Liver (tissue), 9 donors: ENCODE measurements around the gene RNH1. TPM values are rescaled to one million over a fixed set of nuclear protein-coding genes. Genes with fewer than 3 reads are reported as not detected.

Source experiments
- DNase-seq: peaks from one replicate; pipeline ENCODE4 v3.0.0-alpha.2; 2017; ENCODE audit warnings: low spot score
- H3K27ac ChIP-seq, 2 donors: one replicate each; pipeline ENCODE4 v1.7.0; 2013; ENCODE audit warnings: inconsistent platforms in 2 of 2, low read length in 2 of 2, control low read depth in 1 of 2, low read depth in 1 of 2, mild to moderate bottlenecking in 1 of 2
- H3K27me3 ChIP-seq, 4 donors: one replicate each; pipeline versions ENCODE4 v1.6.1 to v1.7.0; 2013; ENCODE audit warnings: low read length in 3 of 4, inconsistent platforms in 1 of 4, mild to moderate bottlenecking in 1 of 4, moderate library complexity in 1 of 4; ENCODE audit not compliant: control insufficient read depth in 4 of 4, insufficient read depth in 4 of 4
- H3K36me3 ChIP-seq, 4 donors: one replicate each; pipeline versions ENCODE4 v1.6.1 to v1.7.0; 2013; ENCODE audit warnings: low read length in 3 of 4, mild to moderate bottlenecking in 3 of 4, low read depth in 1 of 4, moderate library complexity in 1 of 4; ENCODE audit not compliant: control insufficient read depth in 4 of 4, insufficient read depth in 3 of 4
- H3K4me1 ChIP-seq, 4 donors: one replicate each; pipeline versions ENCODE4 v1.6.1 to v1.7.0; 2013; ENCODE audit warnings: low read length in 3 of 4, mild to moderate bottlenecking in 3 of 4, moderate library complexity in 1 of 4; ENCODE audit not compliant: control insufficient read depth in 4 of 4, insufficient read depth in 4 of 4
- H3K4me3 ChIP-seq, 3 donors: one replicate each; pipeline versions ENCODE4 v1.6.1 to v1.7.0; 2013; ENCODE audit warnings: low read length in 3 of 3, control low read depth in 1 of 3, low read depth in 1 of 3, mild to moderate bottlenecking in 1 of 3
- H3K9ac ChIP-seq, 2 donors: one replicate each; pipeline ENCODE4 v1.7.0; 2013; ENCODE audit warnings: low read length in 2 of 2, mild to moderate bottlenecking in 2 of 2, moderate library complexity in 2 of 2, control low read depth in 1 of 2, low read depth in 1 of 2
- H3K9me3 ChIP-seq, 4 donors: one replicate each; pipeline versions ENCODE4 v1.6.1 to v1.7.0; 2013; ENCODE audit warnings: low read length in 3 of 4; ENCODE audit not compliant: control insufficient read depth in 4 of 4
- EGR1 ChIP-seq, 2 donors: IDR thresholded peaks; 2 replicates each; pipeline ENCODE4 v1.6.1; 2016 to 2018; ENCODE audit warnings: antibody characterized with exemption in 2 of 2, low read depth in 2 of 2
- FOXA1 ChIP-seq: IDR thresholded peaks from 2 replicates; pipeline ENCODE4 v1.6.1; 2016; ENCODE audit warnings: antibody characterized with exemption
- FOXA2 ChIP-seq: IDR thresholded peaks from 2 replicates; pipeline ENCODE4 v1.6.1; 2016; ENCODE audit warnings: antibody characterized with exemption
- GABPA ChIP-seq, 2 donors: IDR thresholded peaks in 1 of 2; conservative IDR thresholded peaks in 1 of 2; 2 replicates each; pipeline ENCODE4 v1.6.1; 2016; ENCODE audit warnings: antibody characterized with exemption in 2 of 2, mild to moderate bottlenecking in 1 of 2, moderate library complexity in 1 of 2
- HNF4A ChIP-seq, 2 donors: conservative IDR thresholded peaks; 2 replicates each; pipeline ENCODE4 v1.6.1; 2016; ENCODE audit warnings: antibody characterized with exemption in 2 of 2, mild to moderate bottlenecking in 2 of 2
- HNF4G ChIP-seq: IDR thresholded peaks from 2 replicates; pipeline ENCODE4 v1.6.1; 2016; ENCODE audit warnings: antibody characterized with exemption
- JUND ChIP-seq, 2 donors: IDR thresholded peaks; 2 replicates each; pipeline ENCODE4 v1.6.1; 2016; ENCODE audit warnings: antibody characterized with exemption in 2 of 2
- NR2F2 ChIP-seq: IDR thresholded peaks from 2 replicates; pipeline ENCODE4 v1.6.1; 2016; ENCODE audit warnings: antibody characterized with exemption
- RAD21 ChIP-seq, 2 donors: IDR thresholded peaks; 2 replicates each; pipeline ENCODE4 v1.6.1; 2016; ENCODE audit warnings: antibody characterized with exemption in 2 of 2, mild to moderate bottlenecking in 2 of 2
- RXRA ChIP-seq, 2 donors: IDR thresholded peaks; 2 replicates each; pipeline ENCODE4 v1.6.1; 2017 to 2018; ENCODE audit warnings: antibody characterized with exemption in 2 of 2, mild to moderate bottlenecking in 1 of 2
- SP1 ChIP-seq: IDR thresholded peaks from 2 replicates; pipeline ENCODE4 v1.6.1; 2018; ENCODE audit warnings: antibody characterized with exemption, mild to moderate bottlenecking
- TAF1 ChIP-seq: conservative IDR thresholded peaks from 2 replicates; pipeline ENCODE4 v1.6.1; 2016; ENCODE audit warnings: antibody characterized with exemption, mild to moderate bottlenecking
- YY1 ChIP-seq: IDR thresholded peaks from 2 replicates; pipeline ENCODE4 v1.6.1; 2016; ENCODE audit warnings: antibody characterized with exemption, mild to moderate bottlenecking
- WGBS: extraction: QIAGEN DNeasy Blood & Tissue Kit; methylation state at CpG from one replicate; pipeline ENCODE4 v1.1.7; 2013; 5-methylcytosine and 5-hydroxymethylcytosine counted together
- polyA plus RNA-seq, 2 donors: library from polyadenylated mRNA; stranded (reverse) in 1 of 2; unstranded in 1 of 2; fragments of 200-250 nt in 1 of 2; fragments of >200 nt in 1 of 2; fragmentation: Nextera tagmentation in 1 of 2; extraction: Ambion mirVana in 1 of 2; gene quantifications; one replicate each; pipeline versions ENCODE4 v1.2.1 to v1.2.3, GENCODE V29; 2013 to 2015
- total RNA-seq, 2 donors: library from RNA; depleted of rRNA; stranded (reverse); fragments of >200 nt; gene quantifications; one replicate each; pipeline ENCODE4 v1.2.3, GENCODE V29; 2014
- TF ChIP-seq, protein P1 (sequence below): IDR thresholded peaks from 2 replicates; pipeline ENCODE4 v1.6.1; 2016; ENCODE audit warnings: antibody characterized with exemption, mild to moderate bottlenecking
- TF ChIP-seq, protein P2 (sequence below): fragments of 150-350 bp; IDR thresholded peaks from 2 replicates; pipeline ENCODE4 v1.5.1; 2017; ENCODE audit warnings: improper control_type of control experiment, low read depth, low read length; ENCODE audit not compliant: missing input control
- TF ChIP-seq, protein P3 (sequence below): IDR thresholded peaks from 2 replicates; pipeline ENCODE4 v1.6.1; 2016; ENCODE audit warnings: antibody characterized with exemption
- TF ChIP-seq, protein P4 (sequence below): IDR thresholded peaks from 2 replicates; pipeline ENCODE4 v1.6.1; 2016; ENCODE audit warnings: antibody characterized with exemption
- TF ChIP-seq, protein P5 (sequence below): IDR thresholded peaks from 2 replicates; pipeline ENCODE4 v1.6.1; 2016; ENCODE audit warnings: antibody characterized with exemption
- donor health status: healthy.
- donor health status: healthy.
- donor health status: healthy.
- donor health status: healthy.
- donor health status: healthy.

The RNH1 gene
- total and polyA plus RNA-seq, 4 donors: 68.5 to 99.1 (median 76.8) TPM

GRCh38 chr11:476416-476815 is 30.6 kb downstream of the RNH1 start:
- Histone ChIP-seq H3K9ac (no peak overlapping the region), H3K27ac (no peak overlapping the region), H3K36me3 (no peaks in the 10 kb centered on the region), H3K27me3 (no peaks in the 10 kb centered on the region), H3K4me3 (no peak overlapping the region), H3K4me1 (no peaks in the 10 kb centered on the region), H3K9me3 (no peaks in the 10 kb centered on the region)
- no peak for DNase-seq
- TF ChIP-seq, protein P1, sequence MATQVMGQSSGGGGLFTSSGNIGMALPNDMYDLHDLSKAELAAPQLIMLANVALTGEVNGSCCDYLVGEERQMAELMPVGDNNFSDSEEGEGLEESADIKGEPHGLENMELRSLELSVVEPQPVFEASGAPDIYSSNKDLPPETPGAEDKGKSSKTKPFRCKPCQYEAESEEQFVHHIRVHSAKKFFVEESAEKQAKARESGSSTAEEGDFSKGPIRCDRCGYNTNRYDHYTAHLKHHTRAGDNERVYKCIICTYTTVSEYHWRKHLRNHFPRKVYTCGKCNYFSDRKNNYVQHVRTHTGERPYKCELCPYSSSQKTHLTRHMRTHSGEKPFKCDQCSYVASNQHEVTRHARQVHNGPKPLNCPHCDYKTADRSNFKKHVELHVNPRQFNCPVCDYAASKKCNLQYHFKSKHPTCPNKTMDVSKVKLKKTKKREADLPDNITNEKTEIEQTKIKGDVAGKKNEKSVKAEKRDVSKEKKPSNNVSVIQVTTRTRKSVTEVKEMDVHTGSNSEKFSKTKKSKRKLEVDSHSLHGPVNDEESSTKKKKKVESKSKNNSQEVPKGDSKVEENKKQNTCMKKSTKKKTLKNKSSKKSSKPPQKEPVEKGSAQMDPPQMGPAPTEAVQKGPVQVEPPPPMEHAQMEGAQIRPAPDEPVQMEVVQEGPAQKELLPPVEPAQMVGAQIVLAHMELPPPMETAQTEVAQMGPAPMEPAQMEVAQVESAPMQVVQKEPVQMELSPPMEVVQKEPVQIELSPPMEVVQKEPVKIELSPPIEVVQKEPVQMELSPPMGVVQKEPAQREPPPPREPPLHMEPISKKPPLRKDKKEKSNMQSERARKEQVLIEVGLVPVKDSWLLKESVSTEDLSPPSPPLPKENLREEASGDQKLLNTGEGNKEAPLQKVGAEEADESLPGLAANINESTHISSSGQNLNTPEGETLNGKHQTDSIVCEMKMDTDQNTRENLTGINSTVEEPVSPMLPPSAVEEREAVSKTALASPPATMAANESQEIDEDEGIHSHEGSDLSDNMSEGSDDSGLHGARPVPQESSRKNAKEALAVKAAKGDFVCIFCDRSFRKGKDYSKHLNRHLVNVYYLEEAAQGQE: no peak
- TF ChIP-seq FOXA1: no peak
- TF ChIP-seq, protein P2, sequence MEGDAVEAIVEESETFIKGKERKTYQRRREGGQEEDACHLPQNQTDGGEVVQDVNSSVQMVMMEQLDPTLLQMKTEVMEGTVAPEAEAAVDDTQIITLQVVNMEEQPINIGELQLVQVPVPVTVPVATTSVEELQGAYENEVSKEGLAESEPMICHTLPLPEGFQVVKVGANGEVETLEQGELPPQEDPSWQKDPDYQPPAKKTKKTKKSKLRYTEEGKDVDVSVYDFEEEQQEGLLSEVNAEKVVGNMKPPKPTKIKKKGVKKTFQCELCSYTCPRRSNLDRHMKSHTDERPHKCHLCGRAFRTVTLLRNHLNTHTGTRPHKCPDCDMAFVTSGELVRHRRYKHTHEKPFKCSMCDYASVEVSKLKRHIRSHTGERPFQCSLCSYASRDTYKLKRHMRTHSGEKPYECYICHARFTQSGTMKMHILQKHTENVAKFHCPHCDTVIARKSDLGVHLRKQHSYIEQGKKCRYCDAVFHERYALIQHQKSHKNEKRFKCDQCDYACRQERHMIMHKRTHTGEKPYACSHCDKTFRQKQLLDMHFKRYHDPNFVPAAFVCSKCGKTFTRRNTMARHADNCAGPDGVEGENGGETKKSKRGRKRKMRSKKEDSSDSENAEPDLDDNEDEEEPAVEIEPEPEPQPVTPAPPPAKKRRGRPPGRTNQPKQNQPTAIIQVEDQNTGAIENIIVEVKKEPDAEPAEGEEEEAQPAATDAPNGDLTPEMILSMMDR: no peak
- TF ChIP-seq HNF4G: no peak
- TF ChIP-seq RXRA (IDR thresholded peaks at IDR 0.05): no peak
- TF ChIP-seq, protein P3, sequence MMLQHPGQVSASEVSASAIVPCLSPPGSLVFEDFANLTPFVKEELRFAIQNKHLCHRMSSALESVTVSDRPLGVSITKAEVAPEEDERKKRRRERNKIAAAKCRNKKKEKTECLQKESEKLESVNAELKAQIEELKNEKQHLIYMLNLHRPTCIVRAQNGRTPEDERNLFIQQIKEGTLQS: no peak
- TF ChIP-seq, protein P4, sequence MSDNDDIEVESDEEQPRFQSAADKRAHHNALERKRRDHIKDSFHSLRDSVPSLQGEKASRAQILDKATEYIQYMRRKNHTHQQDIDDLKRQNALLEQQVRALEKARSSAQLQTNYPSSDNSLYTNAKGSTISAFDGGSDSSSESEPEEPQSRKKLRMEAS: no peak
- TF ChIP-seq YY1: no peak
- no peak for TF ChIP-seq HNF4A (conservative IDR thresholded peaks at IDR 0.05)
- no peak for TF ChIP-seq RAD21 (IDR thresholded peaks at IDR 0.05)
- no peak for TF ChIP-seq FOXA2
- TF ChIP-seq GABPA (IDR thresholded peaks at IDR 0.05 in 1 of 2, conservative IDR thresholded peaks at IDR 0.05 in 1 of 2): no peak
- no peak for TF ChIP-seq EGR1 (IDR thresholded peaks at IDR 0.05; ENCODE audit: low read depth in 2 of 2)
- TF ChIP-seq, protein P5, sequence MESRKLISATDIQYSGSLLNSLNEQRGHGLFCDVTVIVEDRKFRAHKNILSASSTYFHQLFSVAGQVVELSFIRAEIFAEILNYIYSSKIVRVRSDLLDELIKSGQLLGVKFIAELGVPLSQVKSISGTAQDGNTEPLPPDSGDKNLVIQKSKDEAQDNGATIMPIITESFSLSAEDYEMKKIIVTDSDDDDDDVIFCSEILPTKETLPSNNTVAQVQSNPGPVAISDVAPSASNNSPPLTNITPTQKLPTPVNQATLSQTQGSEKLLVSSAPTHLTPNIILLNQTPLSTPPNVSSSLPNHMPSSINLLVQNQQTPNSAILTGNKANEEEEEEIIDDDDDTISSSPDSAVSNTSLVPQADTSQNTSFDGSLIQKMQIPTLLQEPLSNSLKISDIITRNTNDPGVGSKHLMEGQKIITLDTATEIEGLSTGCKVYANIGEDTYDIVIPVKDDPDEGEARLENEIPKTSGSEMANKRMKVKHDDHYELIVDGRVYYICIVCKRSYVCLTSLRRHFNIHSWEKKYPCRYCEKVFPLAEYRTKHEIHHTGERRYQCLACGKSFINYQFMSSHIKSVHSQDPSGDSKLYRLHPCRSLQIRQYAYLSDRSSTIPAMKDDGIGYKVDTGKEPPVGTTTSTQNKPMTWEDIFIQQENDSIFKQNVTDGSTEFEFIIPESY: no peak
- TF ChIP-seq JUND (IDR thresholded peaks at IDR 0.05): no peak
- TF ChIP-seq SP1: no peak
- TF ChIP-seq TAF1: no peak
- TF ChIP-seq NR2F2: no peak
- WGBS: 97% methylated on average over 15 of the region's 15 CpGs
